Effector CD4-positive, alpha-beta T cell (primary cell): Measurements from ENCODE around the gene FAM181B.
"Not testable (repeated sequence)": the region's sequence is repeated elsewhere in the genome, so short reads cannot be mapped to it uniquely, and the experiment has no call there.

ENCODE experiments used
- DNase-seq: peaks from one replicate; pipeline ENCODE4 v3.0.0-alpha.2; 2020

Gene FAM181B

GRCh38 chr11:82732348-82732733 lies 1.3 kb downstream of the FAM181B start:
- DNase-seq, result no peak

GRCh38 chr11:82731691-82732277 lies 1.9 kb downstream of the FAM181B start:
- no peak for DNase-seq

GRCh38 chr11:82730754-82731153 lies 2.9 kb downstream of the FAM181B start:
- DNase-seq, result no peak

- no peak for DNase-seq
Measured at GRCh38 chr11:82730286-82730685, 3.4 kb downstream of the FAM181B start.

- DNase-seq, result no peak
Measured at GRCh38 chr11:82724026-82724425, 9.6 kb downstream of the FAM181B start.

- no peak for DNase-seq
Measured at GRCh38 chr11:82722231-82722630, 11.4 kb downstream of the FAM181B start.

- no peak for DNase-seq
Measured at GRCh38 chr11:82720267-82721065, 13.2 kb downstream of the FAM181B start.

GRCh38 chr11:82719361-82720105 lies 14.1 kb downstream of the FAM181B start:
- no peak for DNase-seq

- DNase-seq, result no peak
Measured at GRCh38 chr11:82718821-82719220, 14.8 kb downstream of the FAM181B start.

GRCh38 chr11:82718307-82718706 lies 15.4 kb downstream of the FAM181B start:
- DNase-seq, result no peak

- no peak for DNase-seq
Measured at GRCh38 chr11:82714346-82715174, 19.1 kb downstream of the FAM181B start.

- DNase-seq, result no peak
Measured at GRCh38 chr11:82711648-82712047, 22.0 kb downstream of the FAM181B start.

- DNase-seq, result no peak
Measured at GRCh38 chr11:82703796-82704195, 29.9 kb downstream of the FAM181B start.

GRCh38 chr11:82703226-82703625 lies 30.4 kb downstream of the FAM181B start:
- DNase-seq, result no peak

- DNase-seq, result no peak
Measured at GRCh38 chr11:82701847-82702520, 31.7 kb downstream of the FAM181B start.

GRCh38 chr11:82698576-82699352 lies 34.9 kb downstream of the FAM181B start:
- DNase-seq, result no peak

GRCh38 chr11:82692981-82693380 lies 40.7 kb downstream of the FAM181B start:
- DNase-seq, result no peak

GRCh38 chr11:82689347-82689746 lies 44.3 kb downstream of the FAM181B start:
- not testable (repeated sequence) for DNase-seq

GRCh38 chr11:82686211-82686610 lies 47.5 kb downstream of the FAM181B start:
- DNase-seq, result no peak

- DNase-seq, result no peak
Measured at GRCh38 chr11:82683029-82683428, 50.6 kb downstream of the FAM181B start.

GRCh38 chr11:82682003-82682751 lies 51.5 kb downstream of the FAM181B start:
- no peak for DNase-seq
